Hematopoietic multipotent progenitor cell treated with erythropoietin and hydrocortisone succinate and interleukin-3 and kit ligand, for 15 days (in vitro differentiated cells): Measurements from ENCODE around the gene VWA1.

Experiments
- DNase-seq: peaks from one replicate; pipeline ENCODE4 v3.0.0-alpha.2; 2015; ENCODE audit warnings: low spot score

The VWA1 gene, protein sequence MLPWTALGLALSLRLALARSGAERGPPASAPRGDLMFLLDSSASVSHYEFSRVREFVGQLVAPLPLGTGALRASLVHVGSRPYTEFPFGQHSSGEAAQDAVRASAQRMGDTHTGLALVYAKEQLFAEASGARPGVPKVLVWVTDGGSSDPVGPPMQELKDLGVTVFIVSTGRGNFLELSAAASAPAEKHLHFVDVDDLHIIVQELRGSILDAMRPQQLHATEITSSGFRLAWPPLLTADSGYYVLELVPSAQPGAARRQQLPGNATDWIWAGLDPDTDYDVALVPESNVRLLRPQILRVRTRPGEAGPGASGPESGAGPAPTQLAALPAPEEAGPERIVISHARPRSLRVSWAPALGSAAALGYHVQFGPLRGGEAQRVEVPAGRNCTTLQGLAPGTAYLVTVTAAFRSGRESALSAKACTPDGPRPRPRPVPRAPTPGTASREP

DNA sequence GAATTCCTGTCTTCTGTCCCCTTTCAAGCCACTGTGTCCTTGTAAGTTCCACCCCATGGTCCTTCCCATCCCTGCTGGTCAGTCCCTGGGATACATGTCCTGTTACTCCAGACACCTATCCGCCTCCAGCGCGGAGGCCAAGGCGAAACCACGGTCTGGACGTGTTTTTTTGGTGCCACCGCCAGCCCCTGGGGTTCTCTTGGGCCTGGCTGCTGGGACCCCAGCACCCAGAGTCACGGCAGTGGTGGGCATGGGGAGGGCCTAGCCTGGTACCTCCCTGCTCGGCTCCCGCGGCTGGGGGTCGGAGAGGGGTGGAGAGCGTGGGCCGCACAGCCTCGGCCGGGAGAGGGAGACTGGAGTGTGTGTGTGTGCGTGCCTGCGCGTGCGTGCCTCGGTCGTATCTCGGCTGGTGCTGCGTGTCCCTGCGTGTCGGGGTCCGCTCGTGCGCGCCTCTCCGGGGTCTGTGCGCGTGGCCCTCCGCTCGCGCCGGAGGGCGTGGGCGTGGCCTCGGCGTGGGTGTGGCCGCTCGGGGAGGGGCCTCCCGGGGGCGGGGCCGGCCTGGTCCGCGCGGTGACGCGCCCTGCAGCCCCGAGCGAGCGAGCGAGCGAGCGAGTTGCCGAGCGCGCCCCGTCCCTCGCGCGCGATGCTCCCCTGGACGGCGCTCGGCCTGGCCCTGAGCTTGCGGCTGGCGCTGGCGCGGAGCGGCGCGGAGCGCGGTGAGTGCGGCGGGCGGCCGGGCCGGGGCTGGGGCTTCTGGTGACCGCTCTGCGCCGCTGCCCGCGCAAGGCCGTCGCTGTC, at the start of gene VWA1:
TSS of gene VWA1 (plus strand) at position 585 of the 798 bp plus-strand sequence. CDS start at position 644, 59 bp downstream.
- DNase-seq, result peak; percentile 42

DNA sequence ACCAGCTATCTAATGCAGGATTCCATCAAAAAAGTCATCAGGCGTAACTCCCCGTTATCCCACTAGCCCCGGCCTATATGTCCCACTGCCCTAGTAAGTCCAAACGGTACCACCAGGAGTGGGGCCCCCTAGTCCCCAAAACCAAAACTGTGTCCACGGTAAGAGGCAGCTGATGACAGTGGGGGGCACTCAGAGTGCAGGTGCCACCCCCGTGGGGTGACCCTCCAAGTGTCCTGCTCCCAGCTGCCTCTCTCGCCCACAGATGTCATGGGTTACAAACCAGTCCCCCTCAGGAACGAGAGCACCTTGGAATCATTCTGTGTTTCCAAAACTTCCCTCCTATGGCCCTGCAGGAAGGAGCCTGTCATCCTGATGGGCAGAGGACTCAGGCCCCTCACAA, 49.6 kb upstream of the VWA1 start:
- no peak for DNase-seq

DNA sequence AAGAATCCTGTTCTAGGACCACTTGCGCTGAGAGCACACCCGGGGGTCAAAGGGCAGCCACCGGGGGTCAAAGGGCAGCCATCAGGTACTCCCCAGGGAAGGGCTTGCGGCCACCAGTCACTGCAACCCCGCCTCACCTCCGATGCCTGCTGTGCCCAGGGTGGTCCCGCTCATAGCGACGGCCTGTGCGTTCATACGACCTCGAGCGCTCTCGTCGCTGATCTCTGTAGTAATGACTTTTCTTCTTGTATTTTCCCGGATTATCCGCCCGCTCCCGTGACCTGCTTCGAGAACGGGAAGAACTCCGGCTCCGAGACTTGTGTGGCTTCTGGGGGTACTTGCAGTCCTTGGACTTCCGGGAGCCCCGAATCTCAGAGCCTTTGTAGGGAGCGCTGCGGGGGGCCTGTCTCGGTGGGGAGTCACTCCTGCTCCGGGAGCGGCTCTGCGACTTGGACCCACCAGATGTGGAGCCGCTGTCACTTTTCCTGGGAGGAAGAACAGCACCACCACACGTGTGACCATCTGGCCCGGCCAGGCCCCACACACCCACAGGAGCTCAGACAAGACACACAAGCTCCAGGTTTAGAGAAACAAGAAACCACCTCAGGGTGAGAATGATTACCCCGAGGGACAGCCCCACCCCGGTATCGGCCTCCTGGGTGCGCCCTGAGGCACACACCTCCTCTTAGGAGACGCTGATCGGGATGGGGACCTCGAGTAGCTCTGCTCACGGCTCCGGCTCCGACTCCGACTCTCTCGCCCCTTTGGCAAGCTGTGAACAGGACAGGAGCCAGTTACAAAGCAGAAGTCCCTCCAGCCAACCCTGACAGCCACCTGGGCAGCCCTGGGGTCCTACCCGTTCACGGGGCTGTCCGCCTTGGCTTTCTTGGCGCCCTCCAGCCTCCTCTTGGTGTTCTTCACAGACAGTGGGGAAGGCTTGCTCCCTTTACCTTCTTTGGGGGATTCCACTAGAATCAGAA, 48.1 kb upstream of the VWA1 start:
- no peak for DNase-seq

DNA sequence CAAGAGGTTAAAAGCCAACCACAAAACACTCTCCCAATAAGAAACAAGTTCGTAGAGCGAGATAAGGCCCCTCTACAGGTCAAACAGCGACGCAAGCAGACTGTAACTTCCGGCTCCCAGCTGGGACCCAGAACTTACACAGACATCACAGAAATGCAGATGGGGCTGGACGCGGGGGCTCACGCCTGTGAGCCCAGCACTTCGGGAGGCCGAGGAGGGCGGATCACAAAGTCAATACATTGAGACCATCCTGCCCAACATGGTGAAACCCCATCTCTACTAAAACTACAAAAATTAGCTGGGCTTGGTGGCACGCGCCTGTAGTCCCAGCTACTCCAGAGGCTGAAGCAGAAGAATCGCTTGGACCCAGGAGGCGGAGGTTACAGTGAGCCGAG, 47.4 kb upstream of the VWA1 start:
- no peak for DNase-seq

DNA sequence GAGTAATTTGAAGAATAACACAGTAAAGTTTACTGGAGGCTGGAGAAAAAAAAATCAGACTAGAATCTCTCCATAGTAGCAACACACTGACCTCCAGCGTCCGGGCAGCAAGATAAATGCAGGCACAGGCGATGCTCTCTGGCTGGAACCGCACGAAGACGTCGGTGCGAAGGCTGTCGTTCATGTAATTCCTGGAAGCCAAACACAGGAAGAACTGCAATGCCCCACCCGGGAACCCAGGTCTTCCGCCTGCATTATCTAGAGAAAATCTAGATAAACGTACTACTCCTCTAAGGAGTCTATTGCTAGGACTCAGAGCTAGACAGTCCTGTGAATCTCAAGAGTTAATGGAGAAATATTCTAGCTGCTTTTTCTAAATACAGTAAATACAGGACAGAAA, 44.8 kb upstream of the VWA1 start:
- no peak for DNase-seq

DNA sequence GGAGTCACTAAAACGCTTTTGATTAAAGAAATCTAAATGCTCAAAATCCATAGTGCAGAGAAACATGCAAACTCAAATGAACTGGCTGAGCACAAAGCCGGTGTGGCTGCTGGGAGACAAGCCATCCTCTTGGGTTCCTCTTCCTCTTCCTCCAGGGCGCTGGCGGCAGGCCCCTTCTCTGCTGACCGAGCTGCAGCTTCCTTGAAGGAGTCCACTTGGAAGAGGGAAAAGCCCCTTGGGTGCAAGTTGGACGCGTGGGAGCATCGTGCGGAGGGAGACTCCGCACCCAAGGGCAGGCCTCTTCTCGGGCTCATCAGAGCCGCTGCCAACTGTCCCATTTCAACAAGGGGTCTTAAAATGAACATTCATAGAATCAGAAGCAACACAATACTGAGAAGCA, 44.3 kb upstream of the VWA1 start:
- DNase-seq, result no peak

DNA sequence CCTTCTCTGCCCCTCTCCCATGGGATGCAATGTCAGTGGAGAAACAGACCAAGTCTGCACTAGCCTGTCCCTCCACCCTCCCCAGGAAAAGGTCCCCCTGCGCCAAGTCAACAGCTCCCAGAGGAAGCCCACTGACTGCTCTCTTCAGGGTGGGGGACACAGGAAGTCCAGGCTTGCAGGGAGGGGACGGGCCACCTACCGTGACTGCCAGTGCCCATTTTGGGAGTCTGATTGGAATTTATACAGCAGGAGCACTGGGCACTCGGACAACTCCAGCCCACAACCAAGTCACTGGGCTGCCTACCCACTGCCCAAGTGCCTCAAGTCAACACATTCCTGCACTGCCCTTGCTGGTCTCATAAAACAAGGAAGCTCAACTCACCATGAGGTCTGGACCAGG, 42.5 kb upstream of the VWA1 start:
- DNase-seq, result no peak

DNA sequence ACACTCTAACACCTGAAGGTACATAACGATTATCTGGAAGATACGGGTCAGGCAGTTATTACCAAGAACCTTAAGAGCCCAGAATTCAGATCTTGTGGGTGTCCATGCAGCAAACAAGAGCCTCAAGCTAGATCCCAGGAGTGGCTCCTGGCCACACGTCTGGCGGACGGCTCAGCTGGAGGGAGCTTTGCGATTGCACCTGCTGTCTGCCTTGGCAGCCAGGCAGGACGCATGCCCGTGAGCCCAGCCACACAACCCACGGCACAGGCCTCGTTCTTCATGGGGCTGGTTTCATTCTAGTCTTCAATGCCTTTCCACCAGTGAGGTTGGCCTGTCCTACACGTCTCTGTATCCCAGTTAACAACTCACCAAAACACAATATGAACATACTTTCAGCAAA, 42.1 kb upstream of the VWA1 start:
- no peak for DNase-seq

DNA sequence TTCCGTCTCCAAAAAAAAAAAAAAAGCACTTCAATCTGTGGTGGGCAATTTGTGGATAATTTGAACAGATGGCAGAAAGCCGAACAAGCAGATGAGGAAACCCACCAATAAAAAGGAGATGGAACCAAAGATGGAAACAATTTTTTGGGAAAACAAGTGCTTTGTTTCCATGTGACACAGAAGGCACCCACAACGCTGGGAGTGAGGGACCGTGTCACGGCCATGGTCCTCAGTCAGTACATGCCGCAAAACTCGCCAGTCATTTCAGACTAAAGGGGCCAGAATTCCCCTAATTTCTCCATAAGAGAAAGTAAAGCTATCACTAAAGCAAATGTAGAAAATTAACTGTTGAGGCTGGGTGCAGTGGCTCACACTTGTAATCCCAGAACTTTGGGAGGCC, 41.4 kb upstream of the VWA1 start:
- DNase-seq, result no peak

DNA sequence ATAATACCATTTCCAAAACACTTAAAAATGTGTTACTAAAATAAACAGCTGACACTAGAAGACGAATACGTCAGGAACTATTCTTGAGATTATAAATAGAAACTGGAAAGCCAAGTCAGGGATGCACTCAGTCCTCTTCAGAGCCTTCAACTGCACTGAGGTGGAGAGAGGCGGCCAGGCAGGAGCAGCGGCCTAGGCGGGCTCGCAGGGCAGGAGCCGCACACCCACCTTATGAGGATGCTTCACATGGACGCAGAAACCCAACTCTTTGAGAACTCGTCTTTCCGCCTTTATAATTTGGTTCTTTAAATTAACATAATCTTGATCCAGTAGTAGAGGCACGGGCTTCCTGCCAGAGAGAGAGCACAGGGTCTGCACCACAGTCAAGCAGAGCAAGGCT, 40.3 kb upstream of the VWA1 start:
- DNase-seq, result no peak

DNA sequence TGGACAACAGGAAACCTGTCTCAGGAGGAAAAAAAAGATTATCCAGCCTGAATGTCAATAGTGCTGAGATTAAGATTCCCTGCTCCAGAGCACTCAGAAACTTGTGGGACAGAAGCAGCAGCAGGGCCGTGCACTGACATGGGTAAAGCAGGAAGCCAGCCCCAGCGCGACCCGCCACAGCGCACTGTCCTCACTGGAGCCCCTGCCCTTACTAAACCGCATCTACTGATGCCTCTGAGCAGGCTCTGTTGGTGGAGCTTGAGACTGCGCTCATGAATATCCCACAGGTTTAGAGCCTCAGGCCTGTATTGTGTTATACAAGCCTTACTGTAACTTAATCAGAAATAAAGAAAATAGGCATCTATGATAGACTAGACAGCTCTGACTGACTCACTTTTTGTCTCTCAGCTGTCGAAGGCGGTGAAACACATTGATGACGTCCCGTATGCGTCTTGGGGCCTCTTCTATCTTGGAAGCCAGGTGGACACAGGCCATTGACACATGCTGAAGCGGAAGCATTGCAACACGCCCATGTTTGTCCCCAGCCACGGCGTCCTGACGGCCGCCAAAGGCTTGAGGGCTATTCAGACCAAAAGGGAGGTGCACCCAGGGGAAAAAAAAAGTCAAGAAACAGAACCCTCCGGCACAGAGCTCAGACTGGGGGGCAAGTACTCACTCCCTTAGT, 37.5 kb upstream of the VWA1 start:
- peak; percentile 52 for DNase-seq

DNA sequence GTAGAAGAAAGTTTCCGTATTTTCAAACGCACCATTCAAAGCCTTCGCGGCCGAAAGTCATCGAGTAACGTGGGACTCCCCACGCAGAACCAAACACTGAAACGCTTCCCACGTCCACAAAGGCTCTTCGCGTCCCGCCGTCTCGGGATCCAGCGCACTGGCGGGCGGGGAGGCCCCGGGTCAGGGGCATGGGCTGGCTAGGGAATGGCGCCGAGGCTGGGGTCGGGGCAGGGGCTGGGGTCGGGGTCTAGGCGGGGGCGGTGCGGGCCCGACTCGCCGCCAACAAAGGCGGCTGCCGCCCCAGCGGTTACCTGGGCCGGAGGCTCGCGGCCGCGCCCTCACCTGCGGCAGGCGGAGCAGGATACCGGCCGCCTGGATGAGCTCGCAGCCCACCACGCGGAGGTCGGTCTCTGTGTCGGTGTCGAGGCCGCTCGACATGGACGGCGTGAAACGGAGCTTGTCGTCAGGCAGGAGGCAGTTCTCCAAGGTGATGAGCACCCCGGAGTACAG, 36.8 kb upstream of the VWA1 start:
- no peak for DNase-seq

DNA sequence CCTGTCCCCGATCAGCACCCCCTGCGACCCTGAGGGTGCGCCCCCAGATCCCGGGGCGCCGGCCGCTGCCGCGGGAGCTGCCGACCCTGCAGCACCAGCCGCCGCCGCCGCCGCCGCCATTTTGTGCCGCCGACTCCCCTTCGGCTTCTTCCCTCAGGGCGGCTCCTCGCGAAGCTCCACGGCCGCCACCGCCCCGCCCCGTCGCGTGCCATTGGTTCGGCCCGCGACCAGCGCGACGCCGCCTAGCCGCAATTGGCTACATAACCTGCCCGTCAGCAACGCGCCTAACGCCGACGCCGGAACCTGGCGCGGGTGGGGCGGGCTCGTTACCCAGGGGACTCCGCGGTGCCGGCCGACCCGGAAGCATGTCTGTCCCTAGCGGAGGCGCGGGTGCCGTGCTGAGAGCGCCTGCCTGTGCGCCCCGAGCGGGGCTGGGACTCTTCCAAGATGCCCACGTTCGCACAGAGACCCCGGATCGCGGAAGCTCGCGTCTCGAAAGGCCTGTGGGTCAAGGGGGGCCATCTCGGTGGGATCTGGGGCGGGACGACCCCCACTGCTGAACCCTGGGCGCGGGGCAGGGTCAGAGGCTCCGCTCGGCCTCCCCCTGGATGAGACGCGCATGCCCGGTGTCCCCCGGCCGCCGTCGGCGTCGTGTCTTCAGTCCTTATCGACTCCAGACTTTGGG, 36.2 kb upstream of the VWA1 start, which contains the start of gene CCNL2:
TSS of gene CCNL2 (minus strand) at position 149 of the 685 bp plus-strand sequence. CDS start at position 120, 29 bp downstream.
- DNase-seq, result peak; percentile 98

DNA sequence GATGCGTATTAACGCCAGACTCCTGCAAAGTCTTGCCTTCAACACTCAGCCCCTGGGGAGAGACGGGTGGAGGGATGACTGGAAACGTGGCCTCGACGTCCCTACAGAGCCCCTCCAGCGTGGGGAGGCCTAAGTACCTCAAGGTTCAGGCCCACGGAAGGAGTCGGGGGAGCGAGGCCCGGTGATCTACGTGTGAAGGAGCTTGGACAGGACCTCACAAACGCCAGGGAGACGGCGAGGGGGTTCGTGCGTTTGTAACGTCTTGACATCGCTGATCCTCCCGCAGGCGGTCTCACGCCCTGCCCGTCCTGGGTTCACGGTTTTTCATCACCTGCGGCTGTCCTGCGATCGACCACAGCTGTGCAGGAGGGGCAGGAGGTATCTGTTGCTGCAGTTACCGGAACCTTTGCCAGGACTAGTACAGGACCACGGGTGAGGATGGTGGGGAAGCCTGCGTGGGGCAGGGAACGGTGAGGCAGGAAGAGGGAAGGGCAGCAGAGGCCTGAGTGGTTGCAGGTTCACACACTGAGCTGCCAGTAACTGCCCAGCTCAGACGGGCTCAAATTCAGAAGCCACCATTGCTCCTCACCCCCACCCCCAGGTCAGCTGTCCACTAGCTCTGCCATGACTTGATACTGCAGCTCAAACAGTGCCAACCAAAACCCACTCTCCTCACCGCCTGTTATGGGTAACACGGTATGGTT, 35.5 kb upstream of the VWA1 start:
- no peak for DNase-seq

DNA sequence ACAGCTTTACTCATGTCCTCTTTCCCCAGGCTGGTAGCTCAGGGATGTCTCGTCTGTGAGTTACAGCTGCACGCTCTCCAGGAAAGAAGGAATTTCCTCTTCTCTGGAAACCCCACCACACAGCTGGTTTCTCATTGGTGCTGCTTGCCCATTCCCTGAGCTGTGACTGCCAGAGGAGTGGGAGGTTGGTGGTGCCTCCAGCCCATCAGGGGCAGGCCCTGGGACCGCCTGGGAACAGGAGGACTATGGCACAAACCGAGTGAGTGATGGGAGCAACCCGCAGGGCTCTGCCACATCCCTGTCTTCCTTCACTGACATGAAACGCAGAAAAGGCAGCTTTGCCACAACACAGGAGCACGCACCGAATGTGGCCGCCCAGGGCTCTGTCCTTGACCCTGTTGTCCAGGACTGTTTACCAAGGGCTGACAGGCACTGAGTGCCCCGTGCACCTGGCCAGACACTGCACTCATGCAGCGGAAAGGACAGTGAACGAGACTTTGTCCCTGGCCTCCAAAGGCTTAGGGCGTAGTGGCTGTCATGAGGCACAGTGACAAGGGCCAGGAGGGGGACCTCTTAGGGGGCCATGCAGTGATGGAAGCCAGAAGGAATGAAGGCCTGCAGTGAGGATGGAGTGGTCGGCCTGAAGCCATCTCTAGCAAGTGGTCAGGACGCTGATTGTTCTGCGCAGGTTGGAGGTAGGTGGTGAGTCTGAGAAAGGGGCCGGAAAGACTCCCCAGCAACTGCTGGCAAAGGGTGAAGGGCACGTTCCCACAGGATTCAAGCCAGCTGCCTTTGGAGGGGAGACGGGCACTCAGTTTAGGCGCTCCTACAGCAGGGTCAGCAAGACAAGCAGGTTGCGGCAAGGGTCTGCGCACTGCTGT, 34.7 kb upstream of the VWA1 start:
- DNase-seq, result no peak

DNA sequence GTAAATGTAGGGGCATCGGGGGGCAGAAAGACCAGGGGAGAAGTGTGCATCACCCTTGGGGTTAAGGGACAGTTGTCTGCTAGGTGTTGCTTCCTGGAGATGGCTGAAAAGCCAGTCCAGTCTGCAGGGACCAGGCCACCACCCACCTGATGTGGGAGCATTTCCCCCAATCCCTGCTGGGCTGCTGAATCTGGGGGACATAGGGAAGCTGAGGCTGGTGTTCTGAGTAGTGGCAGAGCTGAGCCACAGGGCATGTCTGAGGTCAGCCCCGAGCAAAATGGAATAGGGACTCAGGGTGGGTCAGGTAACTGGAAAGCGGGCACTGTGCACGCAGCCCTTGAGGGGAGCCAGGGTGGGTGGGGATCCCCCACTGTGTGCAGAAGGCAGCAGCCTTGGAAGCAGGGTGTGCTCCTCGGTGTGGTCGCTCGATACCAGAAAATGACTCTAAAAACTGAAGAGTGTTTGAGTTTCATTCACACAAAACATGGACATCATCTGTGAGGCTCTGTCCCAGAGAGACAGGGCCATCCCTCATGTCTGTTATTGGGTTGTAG, 34.0 kb upstream of the VWA1 start:
- no peak for DNase-seq

DNA sequence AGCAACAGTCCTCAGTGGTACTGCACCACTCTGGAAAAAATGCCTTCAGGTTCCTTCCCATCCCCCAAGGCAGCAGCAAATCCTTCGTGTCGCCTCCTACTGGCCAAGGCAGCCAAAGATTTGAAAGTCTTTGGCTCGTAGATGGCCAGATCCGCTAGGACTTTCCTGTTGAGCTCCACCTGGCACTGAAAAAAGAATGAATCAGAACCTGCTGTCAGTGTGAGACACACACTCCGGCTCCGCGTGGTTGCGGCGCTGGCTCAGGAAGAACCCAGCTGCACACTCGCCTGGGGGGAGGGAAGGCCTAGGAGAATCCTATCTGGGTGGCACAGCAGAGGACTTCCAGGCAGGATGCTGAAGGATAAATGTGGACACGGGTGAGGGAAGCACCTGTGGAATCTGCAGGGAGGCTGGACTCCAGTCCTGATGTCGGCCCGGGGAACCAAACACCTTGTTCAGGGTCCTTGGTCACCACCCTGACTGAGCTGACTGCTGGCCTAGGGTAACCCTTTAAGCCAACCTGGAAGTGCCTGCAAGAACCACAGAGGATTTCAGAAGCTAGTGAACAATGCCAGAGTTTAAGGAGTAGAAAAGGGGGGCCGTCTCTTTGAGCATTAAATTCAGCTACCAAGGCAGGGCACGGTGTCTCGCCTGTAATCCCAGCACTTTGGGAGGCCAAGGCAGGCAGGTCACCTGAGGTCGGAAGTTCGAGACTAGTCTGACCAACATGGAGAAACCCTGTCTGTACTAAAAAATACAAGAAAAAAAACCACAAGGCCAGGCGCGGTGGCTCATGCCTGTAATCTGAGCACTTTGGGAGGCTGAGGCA, 33.2 kb upstream of the VWA1 start:
- DNase-seq, result peak; percentile 39
